Lower leg skin (tissue), 4 donors: ENCODE results near the gene PTPRC. TPM values are rescaled to one million over a fixed set of nuclear protein-coding genes. Genes with fewer than 3 reads are reported as not detected.

Experiments
- DNase-seq, 2 donors: peaks; one replicate each; pipeline ENCODE4 v3.0.0-alpha.2; 2019; ENCODE audit warnings: low spot score in 2 of 2
- H3K4me3 ChIP-seq: fragments of 200-600 bp; sonication (generic); 2 replicates; pipeline ENCODE4 v1.5.1; 2017; ENCODE audit warnings: mild to moderate bottlenecking, low read depth; ENCODE audit not compliant: poor library complexity, severe bottlenecking
- CTCF ChIP-seq, 3 donors: fragments of 450-650 bp; IDR thresholded peaks; one replicate each; pipeline ENCODE4 v1.5.1; 2016; ENCODE audit warnings: antibody characterized with exemption in 3 of 3, mild to moderate bottlenecking in 3 of 3, moderate library complexity in 2 of 3
- POLR2A ChIP-seq, 2 donors: fragments of 450-650 bp; IDR thresholded peaks; one replicate each; pipeline ENCODE4 v1.6.1; 2016 to 2017; ENCODE audit warnings: antibody characterized with exemption in 2 of 2, mild to moderate bottlenecking in 1 of 2, moderate library complexity in 1 of 2
- WGBS, 2 donors: methylation state at CpG; one replicate each; pipeline ENCODE4 v1.1.5; 2018; 5-methylcytosine and 5-hydroxymethylcytosine counted together
- intact Hi-C: fragments of 100-400 bp; cut with DNase I; formaldehyde crosslinking; loops from one replicate; pipeline ENCODE4 v1.15.0; 2023; ENCODE audit warnings: low total_unique reads
- total RNA-seq, 4 donors: library from RNA; depleted of rRNA; stranded (reverse); fragments of >200 nt; gene quantifications; one replicate each; pipeline ENCODE4 v1.1.0, GENCODE V29; 2016

The PTPRC gene
- total RNA-seq, 4 donors from 2014 or later = 4.0 to 8.3 (median 4.7) TPM

- H3K4me3 ChIP-seq = no peak overlapping the region
- no peak for TF ChIP-seq POLR2A (IDR thresholded peaks at IDR 0.05)
- no peak for TF ChIP-seq CTCF (IDR thresholded peaks at IDR 0.05)
- intact Hi-C loops = no loop called here
- no peak for DNase-seq
- WGBS, 2 donors = 74 to 75% methylated on average over 2 of the region's 2 CpGs
Observed at GRCh38 chr1:198607714-198608113, 31.1 kb upstream of the PTPRC start.

- intact Hi-C loops = no loop called here
- H3K4me3 ChIP-seq = no peak overlapping the region
- TF ChIP-seq POLR2A (IDR thresholded peaks at IDR 0.05) = no peak
- no peak for TF ChIP-seq CTCF (IDR thresholded peaks at IDR 0.05)
- no peak for DNase-seq
- WGBS, 2 donors = 34 to 49% methylated on average over 1 of the region's 1 CpG
Observed at GRCh38 chr1:198610362-198610761, 28.5 kb upstream of the PTPRC start.

- intact Hi-C loops = no loop called here
- WGBS, 2 donors = 90% methylated on average over 5 of the region's 5 CpGs
- no peak for DNase-seq
- no peak overlapping the region for H3K4me3 ChIP-seq
- TF ChIP-seq POLR2A (IDR thresholded peaks at IDR 0.05) (no peak), CTCF (IDR thresholded peaks at IDR 0.05) (no peak)
Observed at GRCh38 chr1:198611219-198611618, 27.6 kb upstream of the PTPRC start.

- no peak for DNase-seq
- no peak for TF ChIP-seq POLR2A (IDR thresholded peaks at IDR 0.05)
- TF ChIP-seq CTCF (IDR thresholded peaks at IDR 0.05) = no peak
- no peak overlapping the region for H3K4me3 ChIP-seq
- WGBS, 2 donors = 67 to 72% methylated on average over 6 of the region's 6 CpGs
- intact Hi-C loops = no loop called here
Observed at GRCh38 chr1:198612471-198613260, 26.2 kb upstream of the PTPRC start.

GRCh38 chr1:198617406-198617805 is 21.4 kb upstream of the PTPRC start:
- TF ChIP-seq POLR2A (IDR thresholded peaks at IDR 0.05) (no peak), CTCF (IDR thresholded peaks at IDR 0.05) (no peak)
- H3K4me3 ChIP-seq = no peak overlapping the region
- intact Hi-C loops = no loop called here
- no peak for DNase-seq
